ENCODE results near the gene GINS2. TPM values are rescaled to one million over a fixed set of nuclear protein-coding genes. Genes with fewer than 3 reads are reported as not detected.

GINS2 gene
- total and polyA plus RNA-seq, 2 donors (not counting 3 experiments of a cell fraction or from before 2014, with no cell fraction given): 10.4 to 24.1 TPM

GRCh38 chr16:85670840-85671239 lies 17.9 kb downstream of the GINS2 start:
- Histone ChIP-seq H3K4me2 (ENCODE audit: insufficient read depth, low read length) (no peak overlapping the region), H3K27me3 (ENCODE audit: control insufficient read depth in 2 of 2, insufficient read depth in 2 of 2, low read length in 2 of 2) (no peaks in the 10 kb centered on the region), H3K9me1 (replicated peaks; ENCODE audit: control insufficient read depth, extremely low read depth, insufficient read depth, low read length) (no peaks in the 10 kb centered on the region), H3K4me3 (replicated peaks in 1 of 3; ENCODE audit: insufficient read depth in 1 of 3, low read depth in 1 of 3, low read length in 3 of 3) (no peak overlapping the region), H3K4me1 (ENCODE audit: control insufficient read depth, extremely low read depth, insufficient read depth, low read length) (peaks cover 14% of the 10 kb centered on the region), H3K36me3 (ENCODE audit: control insufficient read depth in 2 of 2, extremely low read depth in 1 of 2, insufficient read depth in 2 of 2, low read length in 2 of 2) (peaks cover 0 to 3% of the 10 kb centered on the region in 2 experiments), H3K79me2 (ENCODE audit: control insufficient read depth, insufficient read depth, low read length) (no peaks in the 10 kb centered on the region), H3K27ac (ENCODE audit: insufficient read depth, low read depth, low read length) (no peak overlapping the region), H2AFZ (ENCODE audit: low read depth, low read length) (no peak overlapping the region), H4K20me1 (replicated peaks; ENCODE audit: control insufficient read depth, extremely low read depth, insufficient read depth, low read length) (no peaks in the 10 kb centered on the region), H3K9ac (replicated peaks; ENCODE audit: extremely low read depth, insufficient read depth, low read length) (no peak overlapping the region), H3K9me3 (replicated peaks; ENCODE audit: control insufficient read depth, insufficient read depth, low read length) (no peaks in the 10 kb centered on the region)
- no peak for TF ChIP-seq POLR2A (IDR thresholded peaks at IDR 0.05; ENCODE audit: low read depth, low read length)
- no peak for TF ChIP-seq GATA2 (IDR thresholded peaks at IDR 0.05; ENCODE audit: insufficient read depth, insufficient read length, low read depth, low read length)
- TF ChIP-seq, protein P1, sequence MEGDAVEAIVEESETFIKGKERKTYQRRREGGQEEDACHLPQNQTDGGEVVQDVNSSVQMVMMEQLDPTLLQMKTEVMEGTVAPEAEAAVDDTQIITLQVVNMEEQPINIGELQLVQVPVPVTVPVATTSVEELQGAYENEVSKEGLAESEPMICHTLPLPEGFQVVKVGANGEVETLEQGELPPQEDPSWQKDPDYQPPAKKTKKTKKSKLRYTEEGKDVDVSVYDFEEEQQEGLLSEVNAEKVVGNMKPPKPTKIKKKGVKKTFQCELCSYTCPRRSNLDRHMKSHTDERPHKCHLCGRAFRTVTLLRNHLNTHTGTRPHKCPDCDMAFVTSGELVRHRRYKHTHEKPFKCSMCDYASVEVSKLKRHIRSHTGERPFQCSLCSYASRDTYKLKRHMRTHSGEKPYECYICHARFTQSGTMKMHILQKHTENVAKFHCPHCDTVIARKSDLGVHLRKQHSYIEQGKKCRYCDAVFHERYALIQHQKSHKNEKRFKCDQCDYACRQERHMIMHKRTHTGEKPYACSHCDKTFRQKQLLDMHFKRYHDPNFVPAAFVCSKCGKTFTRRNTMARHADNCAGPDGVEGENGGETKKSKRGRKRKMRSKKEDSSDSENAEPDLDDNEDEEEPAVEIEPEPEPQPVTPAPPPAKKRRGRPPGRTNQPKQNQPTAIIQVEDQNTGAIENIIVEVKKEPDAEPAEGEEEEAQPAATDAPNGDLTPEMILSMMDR (IDR thresholded peaks at IDR 0.05; ENCODE audit: extremely low read depth in 1 of 2, insufficient read depth in 1 of 2, low read depth in 1 of 2, low read length in 2 of 2): no peak
- TF ChIP-seq, protein P2, sequence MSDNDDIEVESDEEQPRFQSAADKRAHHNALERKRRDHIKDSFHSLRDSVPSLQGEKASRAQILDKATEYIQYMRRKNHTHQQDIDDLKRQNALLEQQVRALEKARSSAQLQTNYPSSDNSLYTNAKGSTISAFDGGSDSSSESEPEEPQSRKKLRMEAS (IDR thresholded peaks at IDR 0.05; ENCODE audit: insufficient read depth, insufficient read length): no peak
- TF ChIP-seq MYC (IDR thresholded peaks at IDR 0.05; ENCODE audit: low read depth, low read length): no peak
- no peak for TF ChIP-seq POLR2AphosphoS5 (IDR thresholded peaks at IDR 0.05; ENCODE audit: insufficient read depth, low read depth, low read length)
- TF ChIP-seq JUN (IDR thresholded peaks at IDR 0.05; ENCODE audit: borderline replicate concordance, insufficient read depth, insufficient read length, low read depth): no peak
- TF ChIP-seq FOS (IDR thresholded peaks at IDR 0.05; ENCODE audit: borderline replicate concordance, insufficient read depth, low read length): no peak
- TF ChIP-seq EZH2 (IDR thresholded peaks at IDR 0.05; ENCODE audit: borderline replicate concordance, low read depth, low read length, severe bottlenecking): no peak
- intact Hi-C loops (cut with micrococcal nuclease): no loop called here
- no peak for FAIRE-seq
- BruUV-seq (replicated peaks): no TSS peak
- dilution Hi-C loops (cut with MboI; ENCODE audit: extremely low pct_ligation_motif_present, low sequenced_read_pairs): no loop called here
- no peak for DNase-seq (ENCODE audit: low read depth, low spot score)
- POLR2A ChIA-PET: no interaction called here
- CTCF ChIA-PET: interaction anchor here (1.7 kb wide), 1 partner anchor 14 kb away, joined by 3 read pairs; no protein-coding TSS in a partner anchor

Measured in endothelial cell of umbilical vein (primary cell).